Measurements from ENCODE around the gene MYOM3. TPM values are rescaled to one million over a fixed set of nuclear protein-coding genes. Genes with fewer than 3 reads are reported as not detected.

MYOM3 gene
- total RNA-seq, 1 donor from 2014 or later: 0.69 TPM

GRCh38 chr1:24022581-24023361 is 89.2 kb downstream of the MYOM3 start:
- DNase-seq (no peak), ATAC-seq (no peak)
- no peaks in the 10 kb centered on the region for H3K9me3 ChIP-seq
- H3K4me3 ChIP-seq: no peak overlapping the region
- H3K27ac ChIP-seq: no peak overlapping the region
- peaks cover 29% of the 10 kb centered on the region for H3K4me1 ChIP-seq
- TF ChIP-seq CTCF (IDR thresholded peaks at IDR 0.05): no peak
- H3K27me3 ChIP-seq: no peaks in the 10 kb centered on the region
- intact Hi-C loops (cut with DNase I): loop anchor here (10.0 kb wide), 1 partner anchor 68 kb away; the partner anchor contains the start of gene PNRC2
- H3K36me3 ChIP-seq: no peaks in the 10 kb centered on the region

DNA sequence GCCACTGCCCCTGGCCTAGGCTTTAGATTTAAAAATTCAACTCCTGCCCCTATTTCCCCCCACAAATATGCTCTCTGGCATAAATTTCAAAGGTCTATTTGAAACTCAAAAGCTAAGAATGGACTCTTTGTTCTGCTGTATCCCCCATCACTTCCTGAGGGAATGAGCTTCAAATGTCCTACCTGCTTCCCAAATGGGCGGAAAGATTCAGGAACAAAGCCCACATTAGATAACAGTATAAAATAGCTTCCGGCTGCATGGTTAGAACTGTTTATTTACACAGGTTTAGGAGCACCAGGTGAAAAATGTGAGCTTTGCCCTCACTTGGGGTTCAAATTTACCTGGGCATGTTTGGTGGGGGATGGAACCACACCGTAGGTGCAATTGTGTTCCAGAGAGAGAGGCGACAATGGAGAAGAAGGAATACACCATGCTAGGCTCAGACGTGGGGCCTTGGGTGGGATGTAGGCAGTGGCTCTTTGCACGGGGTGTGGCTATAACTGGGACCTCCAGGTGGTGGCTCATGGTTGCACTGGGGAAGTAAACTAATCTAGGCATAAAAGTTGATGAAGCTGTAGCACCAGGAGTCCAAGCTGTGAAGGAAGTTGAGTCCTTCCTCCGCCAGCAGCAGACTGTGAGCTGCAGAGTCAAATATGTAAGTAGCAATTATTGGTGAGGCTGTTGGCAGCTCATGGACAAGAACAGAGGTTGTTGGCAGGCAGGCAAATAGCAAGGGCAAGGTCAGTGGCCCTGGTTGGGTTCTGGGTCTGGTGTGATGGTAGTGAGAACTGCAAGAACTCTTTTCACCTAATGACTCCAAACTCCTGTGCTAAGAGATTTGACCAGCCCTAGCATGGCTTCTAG is 90.3 kb downstream of the MYOM3 start:
- no peak for TF ChIP-seq CTCF (IDR thresholded peaks at IDR 0.05)
- H3K4me1 ChIP-seq: peaks cover 28% of the 10 kb centered on the region
- H3K27me3 ChIP-seq: no peaks in the 10 kb centered on the region
- no peaks in the 10 kb centered on the region for H3K9me3 ChIP-seq
- intact Hi-C loops (cut with DNase I): loop anchor here (10.0 kb wide), 1 partner anchor 67 kb away; the partner anchor contains the start of gene PNRC2
- ATAC-seq (no peak), DNase-seq (no peak)
- H3K27ac ChIP-seq: no peak overlapping the region
- no peak overlapping the region for H3K4me3 ChIP-seq
- no peaks in the 10 kb centered on the region for H3K36me3 ChIP-seq

- Histone ChIP-seq H3K27me3 (no peaks in the 10 kb centered on the region), H3K4me1 (peaks cover 36% of the 10 kb centered on the region), H3K36me3 (no peaks in the 10 kb centered on the region), H3K27ac (peak overlapping the region; percentile 96), H3K4me3 (no peak overlapping the region), H3K9me3 (no peaks in the 10 kb centered on the region)
- TF ChIP-seq CTCF (IDR thresholded peaks at IDR 0.05): no peak
- no peak for ATAC-seq
- intact Hi-C loops (cut with DNase I): loop anchor here (10.0 kb wide), 1 partner anchor 66 kb away; the partner anchor contains the start of gene PNRC2
- DNase-seq: no peak
These were observed 91.5 kb downstream of the MYOM3 start for GRCh38 chr1:24020470-24020869.

- no peak for DNase-seq
- TF ChIP-seq CTCF (IDR thresholded peaks at IDR 0.05): no peak
- Histone ChIP-seq H3K4me3 (no peak overlapping the region), H3K4me1 (peaks cover 36% of the 10 kb centered on the region), H3K27me3 (no peaks in the 10 kb centered on the region), H3K36me3 (no peaks in the 10 kb centered on the region), H3K27ac (peak overlapping the region; percentile 96), H3K9me3 (no peaks in the 10 kb centered on the region)
- intact Hi-C loops (cut with DNase I): loop anchor here (10.0 kb wide), 1 partner anchor 65 kb away; the partner anchor contains the start of gene PNRC2
- ATAC-seq: no peak
These were observed 91.9 kb downstream of the MYOM3 start for GRCh38 chr1:24020025-24020424.

DNA sequence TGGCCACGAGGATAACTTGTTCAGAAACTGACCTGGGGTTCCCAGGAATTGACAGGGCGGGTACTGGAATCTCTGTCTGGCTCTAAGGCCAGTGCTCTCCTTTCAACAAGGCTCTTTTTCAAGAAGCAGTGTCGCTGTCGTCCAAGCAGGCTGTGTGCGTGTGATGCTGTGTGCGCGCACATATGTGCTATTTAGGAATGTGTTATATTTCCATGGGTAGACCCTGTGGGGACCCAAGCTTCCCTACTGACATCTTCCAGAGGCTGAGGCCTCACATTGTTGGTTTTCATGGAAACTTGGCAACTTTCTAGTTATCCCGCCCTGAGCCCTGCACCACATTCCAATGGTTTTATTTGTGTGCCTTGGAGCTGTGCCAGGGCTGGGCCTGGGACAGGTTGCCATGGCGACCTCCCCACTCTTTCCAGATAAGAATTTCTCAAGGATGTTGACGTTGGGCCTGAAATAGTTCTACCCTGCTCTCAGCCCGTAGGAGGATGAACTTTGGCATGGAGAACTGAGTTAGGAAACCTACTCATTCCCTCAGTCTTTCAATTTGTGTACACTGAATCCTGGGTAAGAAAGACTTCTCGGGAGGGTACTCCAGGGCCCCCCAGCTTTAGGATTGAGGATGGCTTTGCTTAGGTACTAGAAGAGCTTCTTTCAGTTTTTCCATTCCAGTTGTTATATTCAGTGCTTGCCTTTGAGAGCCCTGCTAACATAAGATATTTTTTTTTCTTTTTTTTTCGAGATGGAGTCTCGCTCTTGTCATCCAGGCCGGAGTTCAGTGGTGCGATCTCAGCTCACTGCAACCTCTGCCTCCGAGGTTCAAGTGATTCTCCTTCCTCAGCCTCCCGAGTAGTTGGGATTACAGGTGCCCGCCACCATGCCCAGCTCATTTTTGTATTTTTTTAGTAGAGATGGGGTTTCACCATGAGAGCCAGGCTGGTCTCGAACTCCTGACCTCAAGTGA is 93.0 kb downstream of the MYOM3 start:
- peak overlapping the region; percentile 96 for H3K27ac ChIP-seq
- intact Hi-C loops (cut with DNase I): no loop called here
- peak; percentile 95 for DNase-seq
- no peak overlapping the region for H3K4me3 ChIP-seq
- H3K36me3 ChIP-seq: no peaks in the 10 kb centered on the region
- ATAC-seq: peak; percentile 95
- no peaks in the 10 kb centered on the region for H3K9me3 ChIP-seq
- no peaks in the 10 kb centered on the region for H3K27me3 ChIP-seq
- no peak for TF ChIP-seq CTCF (IDR thresholded peaks at IDR 0.05)
- H3K4me1 ChIP-seq: peaks cover 36% of the 10 kb centered on the region

Measured in upper lobe of right lung (tissue), 1 donor.